IMR-90 (cell line): ENCODE measurements around the gene RMND5B. TPM values are rescaled to one million over a fixed set of nuclear protein-coding genes. Genes with fewer than 3 reads are reported as not detected.

Source experiments
- ATAC-seq: fragments of 200-7000 bp; cut with Tn5 transposase; 2 replicates; pipeline ENCODE4 v1.9.1; 2020; ENCODE audit warnings: low read depth, mild to moderate bottlenecking, moderate library complexity
- BruUV-seq: library from RNA; stranded (reverse); fragments of 400-500 nt; replicated peaks from 2 replicates; lab custom pipeline; 2021; lab: Mats Ljungman, UMichigan
- CTCF ChIA-PET: fragments of 300-600 bp; formaldehyde crosslinking; extraction: SDS; loops from one replicate; lab custom pipeline; 2021; ENCODE audit warnings: antibody characterized with exemption; lab: Yijun Ruan, JAX
- POLR2A ChIA-PET: fragments of 300-600 bp; sonication (Branson Sonifier 250); formaldehyde crosslinking; loops from one replicate; lab custom pipeline; 2022; ENCODE audit warnings: antibody characterized with exemption; ENCODE audit not compliant: unreplicated experiment; lab: Charles Lee
- DNase-seq: peaks from one replicate; pipeline ENCODE4 v3.0.0; 2013
- H2AFZ ChIP-seq: replicated peaks from 2 replicates; pipeline ENCODE3; 2013; ENCODE audit warnings: low read length, mild to moderate bottlenecking; ENCODE audit not compliant: poor library complexity
- H2AK5ac ChIP-seq: 2 replicates; pipeline ENCODE4 v1.6.1; 2013; ENCODE audit warnings: low read depth, low read length, inconsistent platforms
- H2AK9ac ChIP-seq: replicated peaks from 2 replicates; pipeline ENCODE3; 2013; ENCODE audit warnings: mild to moderate bottlenecking, low read depth, low read length, moderate library complexity; ENCODE audit not compliant: poor library complexity
- H2BK120ac ChIP-seq: 2 replicates; pipeline ENCODE4 v1.6.1; 2013; ENCODE audit warnings: low read depth, low read length, inconsistent platforms
- H2BK15ac ChIP-seq: 3 replicates; pipeline ENCODE4 v1.6.1; 2013; ENCODE audit warnings: low read depth, low read length, inconsistent platforms
- H2BK20ac ChIP-seq: 2 replicates; pipeline ENCODE4 v1.6.1; 2013; ENCODE audit warnings: low read depth, mild to moderate bottlenecking, inconsistent platforms, low read length, moderate library complexity
- H2BK5ac ChIP-seq: 2 replicates; pipeline ENCODE4 v1.6.1; 2013; ENCODE audit warnings: mild to moderate bottlenecking, low read depth, low read length, inconsistent platforms; ENCODE audit not compliant: poor library complexity, severe bottlenecking
- H3K14ac ChIP-seq: replicated peaks from 2 replicates; pipeline ENCODE4 v1.6.1; 2013; ENCODE audit warnings: low read depth, low read length, inconsistent platforms
- H3K18ac ChIP-seq: 2 replicates; pipeline ENCODE4 v1.6.1; 2013; ENCODE audit warnings: low read depth, low read length, control low read depth
- H3K23ac ChIP-seq: 2 replicates; pipeline ENCODE4 v1.6.1; 2013; ENCODE audit warnings: low read depth, low read length, inconsistent platforms
- H3K27ac ChIP-seq: 2 replicates; pipeline ENCODE4 v1.5.1; 2013; ENCODE audit warnings: mild to moderate bottlenecking, control low read depth, low read length; ENCODE audit not compliant: insufficient read depth
- H3K27me3 ChIP-seq: 2 replicates; pipeline ENCODE4 v1.6.1; 2013; ENCODE audit warnings: low read length; ENCODE audit not compliant: control insufficient read depth, insufficient read depth
- H3K36me3 ChIP-seq: 2 replicates; pipeline ENCODE4 v1.6.1; 2013; ENCODE audit warnings: low read length, mixed read lengths; ENCODE audit not compliant: control insufficient read depth, insufficient read depth
- H3K4ac ChIP-seq: 2 replicates; pipeline ENCODE4 v1.6.1; 2013; ENCODE audit warnings: low read depth, low read length, inconsistent platforms
- H3K4me1 ChIP-seq: 2 replicates; pipeline ENCODE4 v1.6.1; 2013; ENCODE audit warnings: low read length, mixed read lengths; ENCODE audit not compliant: control insufficient read depth, insufficient read depth
- H3K4me2 ChIP-seq: 2 replicates; pipeline ENCODE4 v1.6.1; 2013; ENCODE audit warnings: low read depth, mild to moderate bottlenecking, control low read depth, low read length, moderate library complexity
- H3K4me3 ChIP-seq: 2 replicates; pipeline ENCODE4 v1.5.1; 2013; ENCODE audit warnings: low read depth, mild to moderate bottlenecking, control low read depth, low read length, moderate library complexity; ENCODE audit not compliant: insufficient read depth
- H3K56ac ChIP-seq: 2 replicates; pipeline ENCODE4 v1.6.1; 2013; ENCODE audit warnings: low read length, inconsistent platforms; ENCODE audit not compliant: insufficient read depth; ENCODE audit errors: extremely low read depth
- H3K79me1 ChIP-seq, 2 experiments: 2 replicates each; pipeline ENCODE4 v1.6.1; 2013; ENCODE audit warnings: low read length in 2 of 2, inconsistent platforms in 1 of 2, low read depth in 1 of 2
- H3K9ac ChIP-seq: 2 replicates; pipeline ENCODE4 v1.6.1; 2013; ENCODE audit warnings: low read depth, low read length, control low read depth
- H3K9me1 ChIP-seq: 2 replicates; pipeline ENCODE4 v1.6.1; 2013; ENCODE audit warnings: low read length, inconsistent platforms; ENCODE audit not compliant: insufficient read depth
- H3K9me3 ChIP-seq: 2 replicates; pipeline ENCODE4 v1.6.1; 2013; ENCODE audit warnings: low read length; ENCODE audit not compliant: control insufficient read depth, insufficient read depth
- H4K20me1 ChIP-seq: 2 replicates; pipeline ENCODE4 v1.6.1; 2013; ENCODE audit warnings: low read length, inconsistent platforms; ENCODE audit not compliant: insufficient read depth
- H4K5ac ChIP-seq: 2 replicates; pipeline ENCODE4 v1.6.1; 2013; ENCODE audit warnings: mild to moderate bottlenecking, low read depth, low read length, control low read depth
- H4K8ac ChIP-seq, 2 experiments: 2 replicates each; pipeline ENCODE4 v1.6.1; 2013; ENCODE audit warnings: low read depth in 2 of 2, low read length in 2 of 2, control low read depth in 1 of 2, inconsistent platforms in 1 of 2
- H4K91ac ChIP-seq: 2 replicates; pipeline ENCODE4 v1.6.1; 2013; ENCODE audit warnings: low read depth, low read length, inconsistent platforms; ENCODE audit not compliant: insufficient read depth
- BHLHE40 ChIP-seq: fragments of 150-350 bp; IDR thresholded peaks from 2 replicates; pipeline ENCODE4 v1.6.1; 2016; ENCODE audit warnings: mild to moderate bottlenecking, low read depth, low read length
- CEBPB ChIP-seq: IDR thresholded peaks from 2 replicates; pipeline ENCODE4 v1.6.1; 2012; ENCODE audit warnings: low read depth, low read length, improper control_type of control experiment
- CHD1 ChIP-seq: IDR thresholded peaks from 2 replicates; pipeline ENCODE4 v1.6.1; 2012; ENCODE audit warnings: low read depth, low read length, improper control_type of control experiment
- FOS ChIP-seq: fragments of 150-350 bp; IDR thresholded peaks from 2 replicates; pipeline ENCODE4 v1.6.1; 2016; ENCODE audit warnings: low read depth, low read length
- MAFK ChIP-seq: IDR thresholded peaks from 2 replicates; pipeline ENCODE4 v1.6.1; 2012; ENCODE audit warnings: low read depth, low read length, improper control_type of control experiment
- MAZ ChIP-seq: IDR thresholded peaks from 2 replicates; pipeline ENCODE4 v1.6.1; 2012; ENCODE audit warnings: low read depth, mild to moderate bottlenecking, low read length, improper control_type of control experiment, moderate library complexity, borderline replicate concordance
- NFE2L2 ChIP-seq: fragments of 150-350 bp; IDR thresholded peaks from 2 replicates; pipeline ENCODE4 v1.6.1; 2016; ENCODE audit warnings: low read depth, mild to moderate bottlenecking, low read length
- POLR2A ChIP-seq: IDR thresholded peaks from 2 replicates; pipeline ENCODE4 v1.6.1; 2012; ENCODE audit warnings: mild to moderate bottlenecking, low read depth, low read length
- RAD21 ChIP-seq: IDR thresholded peaks from 2 replicates; pipeline ENCODE4 v1.6.1; 2012; ENCODE audit warnings: low read length, improper control_type of control experiment
- RCOR1 ChIP-seq: IDR thresholded peaks from 2 replicates; pipeline ENCODE4 v1.6.1; 2012; ENCODE audit warnings: mild to moderate bottlenecking, low read length, improper control_type of control experiment; ENCODE audit not compliant: insufficient replicate concordance
- RFX5 ChIP-seq: IDR thresholded peaks from 2 replicates; pipeline ENCODE4 v1.8.0; 2012; ENCODE audit warnings: low read depth, mild to moderate bottlenecking, low read length, moderate library complexity
- SMC3 ChIP-seq: fragments of 150-350 bp; IDR thresholded peaks from 2 replicates; pipeline ENCODE4 v1.6.1; 2016; ENCODE audit warnings: low read depth, mild to moderate bottlenecking, antibody characterized with exemption, low read length, moderate library complexity
- WGBS, 2 experiments: methylation state at CpG; one replicate each; pipeline versions ENCODE4 v1.1.5 to v1.1.7; 2013; ENCODE audit warnings: missing lambda C conversion rate in 2 of 2; ENCODE audit not compliant: insufficient read length in 1 of 2; ENCODE audit errors: extremely low coverage in 2 of 2; 5-methylcytosine and 5-hydroxymethylcytosine counted together
- dilution Hi-C: fragments of 300-500 bp; cut with HindIII; formaldehyde crosslinking; loops from one replicate; pipeline ENCODE4 v1.14.3; 2018; ENCODE audit warnings: low sequenced_read_pairs; ENCODE audit not compliant: unreplicated experiment
- in situ Hi-C: fragments of 300-500 bp; cut with MboI; formaldehyde crosslinking; loops from 3 replicates; pipeline ENCODE4 v1.14.3; 2019; ENCODE audit warnings: low sequenced_read_pairs, inconsistent platforms, mixed read lengths
- intact Hi-C: fragments of 100-400 bp; cut with micrococcal nuclease; formaldehyde crosslinking; loops from 2 replicates; pipeline ENCODE4 v1.10.0; 2022
- polyA plus RNA-seq, 3 experiments: library from polyadenylated mRNA; depleted of rRNA; stranded (reverse); fragments of >200 nt; gene quantifications; 2 replicates each; pipeline ENCODE4 v1.2.3, GENCODE V29; 2012; ENCODE audit warnings: low replicate concordance in 1 of 3
- total RNA-seq: library from RNA; depleted of rRNA; stranded (reverse); fragments of >200 nt; gene quantifications from 2 replicates; pipeline ENCODE4 v1.2.3, GENCODE V29; 2012
- TF ChIP-seq, protein P1 (sequence below): fragments of 150-350 bp; IDR thresholded peaks from 2 replicates; pipeline ENCODE4 v1.6.1; 2017; ENCODE audit warnings: mild to moderate bottlenecking, antibody characterized with exemption, low read length, low read depth
- TF ChIP-seq, protein P2 (sequence below): fragments of 150-350 bp; IDR thresholded peaks from 2 replicates; pipeline ENCODE4 v1.6.1; 2016; ENCODE audit warnings: low read depth, mild to moderate bottlenecking, low read length, moderate library complexity, borderline replicate concordance
- TF ChIP-seq, protein P3 (sequence below): conservative IDR thresholded peaks from 2 replicates; pipeline ENCODE4 v1.5.1; 2012; ENCODE audit warnings: mild to moderate bottlenecking, low read depth, low read length, improper control_type of control experiment

Gene RMND5B
- total and polyA plus RNA-seq, 2 of the 4 experiments (the other 2 are of a cell fraction) = 14.0 to 19.5 TPM

DNA sequence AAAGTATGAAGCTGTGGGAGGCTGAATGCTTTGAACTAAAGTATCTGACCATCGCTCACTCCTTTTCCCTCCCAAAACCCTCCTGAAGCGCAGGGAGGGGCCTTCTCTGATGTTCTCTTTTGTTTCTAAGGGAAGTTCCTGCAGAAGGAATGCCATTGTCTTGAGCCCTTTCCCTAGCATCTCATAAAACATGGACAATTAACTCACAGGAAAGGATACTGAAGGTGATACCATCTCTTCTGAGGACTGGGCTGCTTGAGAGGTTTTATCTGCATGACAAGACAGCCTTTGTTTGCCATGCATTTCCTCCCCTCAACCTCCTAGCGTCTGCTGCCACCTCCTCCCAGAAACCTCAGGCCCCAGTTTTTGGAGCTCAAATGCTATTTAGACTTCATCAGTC, 4.3 kb upstream of the RMND5B start:
- Histone ChIP-seq H2AK5ac (no peak overlapping the region), H4K8ac (no peak overlapping the region), H3K9me1 (no peaks in the 10 kb centered on the region), H3K14ac (no peak overlapping the region), H2BK5ac (no peak overlapping the region), H3K27ac (no peak overlapping the region), H2AK9ac (no peak overlapping the region), H3K23ac (no peak overlapping the region), H4K5ac (no peak overlapping the region), H3K4ac (no peak overlapping the region), H4K20me1 (no peaks in the 10 kb centered on the region; the same call in 1 of the 2 replicates), H3K18ac (no peak overlapping the region), H2BK15ac (no peak overlapping the region), H2AFZ (no peak overlapping the region), H3K79me1 (peaks cover 0 to 6% of the 10 kb centered on the region in 2 experiments; a peak in 3 of 4 replicates), H3K9me3 (no peaks in the 10 kb centered on the region), H3K4me2 (no peak overlapping the region), H3K4me1 (peaks cover 3% of the 10 kb centered on the region; the same call in 1 of the 2 replicates), H2BK20ac (no peak overlapping the region), H3K56ac (no peak overlapping the region), H3K9ac (no peak overlapping the region), H2BK120ac (no peak overlapping the region), H3K4me3 (no peak overlapping the region), H3K36me3 (no peaks in the 10 kb centered on the region), H4K91ac (no peak overlapping the region), H3K27me3 (peaks cover 5% of the 10 kb centered on the region)
- dilution Hi-C loops = no loop called here
- no peak for DNase-seq
- TF ChIP-seq POLR2A (no peak), RFX5 (no peak), RAD21 (no peak), MAZ (no peak), NFE2L2 (no peak), CHD1 (no peak), CEBPB (no peak), MAFK (no peak), FOS (no peak), RCOR1 (no peak), SMC3 (no peak), BHLHE40 (no peak)
- TF ChIP-seq, protein P1, sequence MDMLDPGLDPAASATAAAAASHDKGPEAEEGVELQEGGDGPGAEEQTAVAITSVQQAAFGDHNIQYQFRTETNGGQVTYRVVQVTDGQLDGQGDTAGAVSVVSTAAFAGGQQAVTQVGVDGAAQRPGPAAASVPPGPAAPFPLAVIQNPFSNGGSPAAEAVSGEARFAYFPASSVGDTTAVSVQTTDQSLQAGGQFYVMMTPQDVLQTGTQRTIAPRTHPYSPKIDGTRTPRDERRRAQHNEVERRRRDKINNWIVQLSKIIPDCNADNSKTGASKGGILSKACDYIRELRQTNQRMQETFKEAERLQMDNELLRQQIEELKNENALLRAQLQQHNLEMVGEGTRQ = no peak
- TF ChIP-seq, protein P2, sequence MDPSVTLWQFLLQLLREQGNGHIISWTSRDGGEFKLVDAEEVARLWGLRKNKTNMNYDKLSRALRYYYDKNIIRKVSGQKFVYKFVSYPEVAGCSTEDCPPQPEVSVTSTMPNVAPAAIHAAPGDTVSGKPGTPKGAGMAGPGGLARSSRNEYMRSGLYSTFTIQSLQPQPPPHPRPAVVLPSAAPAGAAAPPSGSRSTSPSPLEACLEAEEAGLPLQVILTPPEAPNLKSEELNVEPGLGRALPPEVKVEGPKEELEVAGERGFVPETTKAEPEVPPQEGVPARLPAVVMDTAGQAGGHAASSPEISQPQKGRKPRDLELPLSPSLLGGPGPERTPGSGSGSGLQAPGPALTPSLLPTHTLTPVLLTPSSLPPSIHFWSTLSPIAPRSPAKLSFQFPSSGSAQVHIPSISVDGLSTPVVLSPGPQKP = no peak
- TF ChIP-seq, protein P3, sequence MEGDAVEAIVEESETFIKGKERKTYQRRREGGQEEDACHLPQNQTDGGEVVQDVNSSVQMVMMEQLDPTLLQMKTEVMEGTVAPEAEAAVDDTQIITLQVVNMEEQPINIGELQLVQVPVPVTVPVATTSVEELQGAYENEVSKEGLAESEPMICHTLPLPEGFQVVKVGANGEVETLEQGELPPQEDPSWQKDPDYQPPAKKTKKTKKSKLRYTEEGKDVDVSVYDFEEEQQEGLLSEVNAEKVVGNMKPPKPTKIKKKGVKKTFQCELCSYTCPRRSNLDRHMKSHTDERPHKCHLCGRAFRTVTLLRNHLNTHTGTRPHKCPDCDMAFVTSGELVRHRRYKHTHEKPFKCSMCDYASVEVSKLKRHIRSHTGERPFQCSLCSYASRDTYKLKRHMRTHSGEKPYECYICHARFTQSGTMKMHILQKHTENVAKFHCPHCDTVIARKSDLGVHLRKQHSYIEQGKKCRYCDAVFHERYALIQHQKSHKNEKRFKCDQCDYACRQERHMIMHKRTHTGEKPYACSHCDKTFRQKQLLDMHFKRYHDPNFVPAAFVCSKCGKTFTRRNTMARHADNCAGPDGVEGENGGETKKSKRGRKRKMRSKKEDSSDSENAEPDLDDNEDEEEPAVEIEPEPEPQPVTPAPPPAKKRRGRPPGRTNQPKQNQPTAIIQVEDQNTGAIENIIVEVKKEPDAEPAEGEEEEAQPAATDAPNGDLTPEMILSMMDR = no peak
- no peak for ATAC-seq
- intact Hi-C loops = no loop called here
- CTCF ChIA-PET = no interaction called here
- BruUV-seq = no TSS peak
- no CpG with 5 or more reads among the region's 3 CpGs for WGBS, 2 experiments
- POLR2A ChIA-PET = interaction anchor here (0.5 kb wide), 1 partner anchor 51 kb away, joined by 4 read pairs; no protein-coding TSS in a partner anchor
- in situ Hi-C loops = no loop called here
